Brain microvascular endothelial cell (primary cell): Measurements from ENCODE around the gene SLC2A9.
A peak's percentile ranks its signal among the peaks of the same experiment; 100 is the strongest.
"Not testable (repeated sequence)": the region's sequence is repeated elsewhere in the genome, so short reads cannot be mapped to it uniquely, and the experiment has no call there.

Source experiments
- DNase-seq: peaks from one replicate; pipeline ENCODE4 v3.0.0-alpha.2; 2020
- H3K27ac ChIP-seq: fragments of 250-450 bp; sonication (Bioruptor Pico); 2 replicates; pipeline ENCODE4 v1.5.1; 2020; ENCODE audit warnings: mild to moderate bottlenecking, moderate library complexity
- H3K27me3 ChIP-seq: fragments of 250-450 bp; sonication (Bioruptor Pico); replicated peaks from 2 replicates; pipeline ENCODE4 v1.5.1; 2020; ENCODE audit warnings: mild to moderate bottlenecking
- H3K36me3 ChIP-seq: fragments of 250-450 bp; sonication (Bioruptor Pico); replicated peaks from 2 replicates; pipeline ENCODE4 v1.5.1; 2020; ENCODE audit warnings: mild to moderate bottlenecking
- H3K4me3 ChIP-seq: 2 replicates; pipeline ENCODE4 v1.5.1; 2011; ENCODE audit warnings: low read depth, mild to moderate bottlenecking, control low read depth, low read length, moderate library complexity
- in situ Hi-C: cut with HindIII; loops from 2 replicates; pipeline ENCODE4 v1.10.0; 2017; ENCODE audit warnings: low sequenced_read_pairs, low pct_ligation_motif_present
- TF ChIP-seq, protein P1 (sequence below): IDR thresholded peaks from 2 replicates; pipeline ENCODE4 v1.5.1; 2011; ENCODE audit warnings: low read depth, mild to moderate bottlenecking, moderate library complexity, low read length, control low read depth, inconsistent platforms; ENCODE audit errors: missing control alignments

The SLC2A9 gene

DNA sequence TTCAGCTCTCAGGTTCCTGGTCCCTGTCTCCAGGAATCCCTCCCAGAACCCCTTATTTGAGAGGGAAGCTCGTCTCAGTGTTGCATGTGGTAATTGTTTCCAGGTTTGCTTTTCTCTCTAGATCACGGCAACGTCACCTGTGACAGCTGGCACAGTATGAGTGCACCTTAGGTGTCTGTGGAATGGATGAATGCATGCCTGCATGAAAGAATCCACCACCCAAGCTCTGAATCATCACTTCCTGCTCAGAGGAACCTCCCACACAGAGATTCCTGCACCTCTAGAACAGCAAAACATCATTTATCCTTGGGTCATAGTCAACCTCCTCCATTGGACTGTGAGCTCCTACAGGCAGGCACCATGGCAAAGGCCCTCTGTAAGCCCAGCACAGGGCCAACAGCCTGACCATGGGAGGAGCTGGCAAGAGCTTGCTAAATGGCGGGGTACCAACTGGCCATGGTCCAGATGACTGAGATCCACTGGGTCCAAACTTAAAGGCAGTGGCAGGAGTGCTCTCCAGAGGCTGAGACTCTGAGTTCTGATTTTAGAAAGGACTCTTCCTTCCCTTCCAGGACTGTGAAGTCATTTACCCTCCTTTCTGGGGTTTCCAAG lies 116.2 kb downstream of the SLC2A9 start:
- in situ Hi-C loops, result no loop called here
- TF ChIP-seq, protein P1, sequence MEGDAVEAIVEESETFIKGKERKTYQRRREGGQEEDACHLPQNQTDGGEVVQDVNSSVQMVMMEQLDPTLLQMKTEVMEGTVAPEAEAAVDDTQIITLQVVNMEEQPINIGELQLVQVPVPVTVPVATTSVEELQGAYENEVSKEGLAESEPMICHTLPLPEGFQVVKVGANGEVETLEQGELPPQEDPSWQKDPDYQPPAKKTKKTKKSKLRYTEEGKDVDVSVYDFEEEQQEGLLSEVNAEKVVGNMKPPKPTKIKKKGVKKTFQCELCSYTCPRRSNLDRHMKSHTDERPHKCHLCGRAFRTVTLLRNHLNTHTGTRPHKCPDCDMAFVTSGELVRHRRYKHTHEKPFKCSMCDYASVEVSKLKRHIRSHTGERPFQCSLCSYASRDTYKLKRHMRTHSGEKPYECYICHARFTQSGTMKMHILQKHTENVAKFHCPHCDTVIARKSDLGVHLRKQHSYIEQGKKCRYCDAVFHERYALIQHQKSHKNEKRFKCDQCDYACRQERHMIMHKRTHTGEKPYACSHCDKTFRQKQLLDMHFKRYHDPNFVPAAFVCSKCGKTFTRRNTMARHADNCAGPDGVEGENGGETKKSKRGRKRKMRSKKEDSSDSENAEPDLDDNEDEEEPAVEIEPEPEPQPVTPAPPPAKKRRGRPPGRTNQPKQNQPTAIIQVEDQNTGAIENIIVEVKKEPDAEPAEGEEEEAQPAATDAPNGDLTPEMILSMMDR, result no peak
- Histone ChIP-seq H3K27me3 (no peaks in the 10 kb centered on the region), H3K36me3 (no peaks in the 10 kb centered on the region), H3K27ac (no peak overlapping the region), H3K4me3 (no peak overlapping the region)
- DNase-seq, result no peak

DNA sequence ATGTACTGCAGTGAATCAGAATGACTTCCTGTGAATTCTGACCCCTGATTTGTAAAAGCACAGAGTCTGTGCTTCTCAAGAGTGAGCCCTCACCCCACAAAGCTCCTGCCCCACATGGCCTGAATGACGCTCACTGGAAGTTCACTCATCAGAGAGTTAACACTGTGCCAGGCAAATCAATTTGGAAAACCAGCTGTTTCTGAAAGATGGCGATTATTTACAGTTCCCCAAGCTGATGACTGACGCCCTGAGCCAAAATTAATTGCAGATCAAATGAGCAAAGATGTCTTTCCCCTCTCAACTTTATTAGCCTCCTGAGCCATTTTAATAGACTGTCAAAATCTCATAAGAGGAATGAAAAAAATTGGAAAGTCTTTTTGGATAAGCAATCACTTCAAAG lies 118.0 kb downstream of the SLC2A9 start:
- H3K27me3 ChIP-seq, result no peaks in the 10 kb centered on the region
- TF ChIP-seq, protein P1, result no peak
- no peaks in the 10 kb centered on the region for H3K36me3 ChIP-seq
- DNase-seq, result no peak
- H3K27ac ChIP-seq, result no peak overlapping the region
- H3K4me3 ChIP-seq, result no peak overlapping the region
- in situ Hi-C loops, result no loop called here

GRCh38 chr4:9901257-9901656 lies 120.0 kb downstream of the SLC2A9 start:
- Histone ChIP-seq H3K36me3 (no peaks in the 10 kb centered on the region), H3K27ac (no peak overlapping the region), H3K27me3 (no peaks in the 10 kb centered on the region), H3K4me3 (no peak overlapping the region)
- DNase-seq, result no peak
- TF ChIP-seq, protein P1, result no peak
- in situ Hi-C loops, result no loop called here

DNA sequence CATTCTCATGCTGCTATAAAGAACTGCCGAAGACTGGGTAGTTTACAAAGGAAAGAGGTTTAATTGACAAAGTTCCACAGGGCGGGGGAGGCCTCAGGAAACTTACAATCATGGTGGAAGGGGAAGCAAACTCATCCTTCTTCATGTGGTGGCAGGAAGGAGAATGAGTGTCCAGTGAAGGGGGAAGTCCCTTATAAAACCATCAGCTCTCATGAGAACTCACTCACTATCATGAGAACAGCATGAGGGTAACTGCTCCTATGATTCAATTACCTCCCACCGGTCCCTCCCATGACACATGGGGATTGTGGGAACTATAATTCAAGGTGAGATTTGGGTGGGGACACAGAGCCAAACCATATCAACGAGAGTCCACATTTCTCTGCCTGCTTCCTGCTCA lies 120.7 kb downstream of the SLC2A9 start:
- H3K36me3 ChIP-seq, DNase-seq, H3K4me3 ChIP-seq, H3K27me3 ChIP-seq, H3K27ac ChIP-seq, in situ Hi-C loops: not testable (repeated sequence)

- Histone ChIP-seq H3K36me3 (no peaks in the 10 kb centered on the region), H3K27ac (no peak overlapping the region), H3K4me3 (no peak overlapping the region), H3K27me3 (no peaks in the 10 kb centered on the region)
- TF ChIP-seq, protein P1, result no peak
- no peak for DNase-seq
- in situ Hi-C loops, result no loop called here
These were observed 121.8 kb downstream of the SLC2A9 start for GRCh38 chr4:9899306-9900055.

DNA sequence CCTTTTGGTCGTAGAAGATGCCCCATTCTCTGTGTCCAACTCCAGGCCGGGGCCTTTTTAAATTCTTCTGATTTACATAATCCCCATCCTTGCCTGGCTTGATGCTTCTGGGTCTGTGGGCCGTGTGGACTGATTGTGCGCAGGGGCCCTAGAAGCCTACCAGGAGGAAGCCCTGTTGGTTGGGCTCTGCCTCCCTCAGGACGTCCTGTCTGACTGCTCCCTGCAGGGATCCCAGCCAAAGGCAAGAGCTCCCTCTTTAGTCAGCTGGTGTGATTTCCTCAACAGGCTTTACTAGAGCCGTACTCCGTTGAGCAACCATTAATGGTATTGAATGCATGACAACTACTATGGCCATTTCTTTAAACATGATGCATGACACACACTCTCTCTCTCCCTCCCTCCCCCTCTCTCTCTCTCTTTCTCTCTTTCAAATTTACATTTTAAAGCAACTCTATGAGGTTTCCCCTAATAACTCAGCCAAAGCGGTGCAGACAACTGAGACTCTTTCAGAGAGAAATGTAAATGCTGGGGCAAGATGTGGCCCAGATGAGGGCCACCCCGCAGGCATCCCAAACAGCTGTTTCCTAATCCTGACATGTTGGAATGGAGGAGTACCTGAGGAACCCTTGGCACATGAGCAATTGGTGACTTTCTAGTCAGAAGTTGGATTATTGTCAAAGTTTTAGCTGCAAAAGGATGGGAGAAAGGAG lies 122.5 kb downstream of the SLC2A9 start:
- in situ Hi-C loops, result no loop called here
- Histone ChIP-seq H3K27me3 (no peaks in the 10 kb centered on the region), H3K36me3 (no peaks in the 10 kb centered on the region), H3K27ac (no peak overlapping the region), H3K4me3 (no peak overlapping the region)
- peak; percentile 52 for DNase-seq
- TF ChIP-seq, protein P1, result no peak
